Rectal smooth muscle tissue (tissue), 1 donor: ENCODE measurements around the gene DPY30.

Experiments used
- H3K27ac ChIP-seq: one replicate; pipeline ENCODE4 v1.7.0; 2013; ENCODE audit warnings: low read depth, low read length, inconsistent platforms
- H3K27me3 ChIP-seq: one replicate; pipeline ENCODE4 v1.7.0; 2013; ENCODE audit warnings: low read length; ENCODE audit not compliant: control insufficient read depth, insufficient read depth
- H3K36me3 ChIP-seq: one replicate; pipeline ENCODE4 v1.7.0; 2013; ENCODE audit warnings: low read length; ENCODE audit not compliant: control insufficient read depth, insufficient read depth
- H3K4me1 ChIP-seq: one replicate; pipeline ENCODE4 v1.7.0; 2013; ENCODE audit warnings: low read length; ENCODE audit not compliant: control insufficient read depth, insufficient read depth
- H3K4me3 ChIP-seq: one replicate; pipeline ENCODE4 v1.7.0; 2013; ENCODE audit warnings: low read length
- H3K9ac ChIP-seq: one replicate; pipeline ENCODE4 v1.7.0; 2013; ENCODE audit warnings: low read length

DPY30 gene

GRCh38 chr2:31983762-31984467, 55.7 kb downstream of the DPY30 start:
- Histone ChIP-seq H3K9ac (no peak overlapping the region), H3K27me3 (no peaks in the 10 kb centered on the region), H3K27ac (no peak overlapping the region), H3K4me3 (no peak overlapping the region), H3K4me1 (no peaks in the 10 kb centered on the region), H3K36me3 (no peaks in the 10 kb centered on the region)

- H3K9ac ChIP-seq: no peak overlapping the region
- no peak overlapping the region for H3K27ac ChIP-seq
- H3K4me3 ChIP-seq: no peak overlapping the region
- H3K27me3 ChIP-seq: no peaks in the 10 kb centered on the region
- no peaks in the 10 kb centered on the region for H3K4me1 ChIP-seq
- H3K36me3 ChIP-seq: no peaks in the 10 kb centered on the region
Observed at GRCh38 chr2:31980674-31981356, 58.8 kb downstream of the DPY30 start.

- Histone ChIP-seq H3K4me1 (no peaks in the 10 kb centered on the region), H3K36me3 (no peaks in the 10 kb centered on the region), H3K9ac (no peak overlapping the region), H3K27me3 (no peaks in the 10 kb centered on the region), H3K27ac (no peak overlapping the region), H3K4me3 (no peak overlapping the region)
Observed at GRCh38 chr2:31979956-31980355, 59.6 kb downstream of the DPY30 start.

GRCh38 chr2:31979018-31979417, 60.6 kb downstream of the DPY30 start:
- Histone ChIP-seq H3K9ac (no peak overlapping the region), H3K4me3 (no peak overlapping the region), H3K27me3 (no peaks in the 10 kb centered on the region), H3K4me1 (no peaks in the 10 kb centered on the region), H3K27ac (no peak overlapping the region), H3K36me3 (no peaks in the 10 kb centered on the region)

- H3K36me3 ChIP-seq: no peaks in the 10 kb centered on the region
- no peak overlapping the region for H3K4me3 ChIP-seq
- no peak overlapping the region for H3K27ac ChIP-seq
- no peaks in the 10 kb centered on the region for H3K4me1 ChIP-seq
- H3K9ac ChIP-seq: no peak overlapping the region
- H3K27me3 ChIP-seq: no peaks in the 10 kb centered on the region
Observed at GRCh38 chr2:31978436-31978835, 61.2 kb downstream of the DPY30 start.
